CD4-positive, alpha-beta T cell treated with Interferon alpha-2 for 1 hour (primary cell): Measurements from ENCODE around the gene RMC1.
"Not testable (repeated sequence)": the region's sequence is repeated elsewhere in the genome, so short reads cannot be mapped to it uniquely, and the experiment has no call there.

Experiments used
- DNase-seq, 2 donors: peaks; one replicate each; pipeline ENCODE4 v3.0.0-alpha.2; 2020 to 2022

The RMC1 gene

DNA sequence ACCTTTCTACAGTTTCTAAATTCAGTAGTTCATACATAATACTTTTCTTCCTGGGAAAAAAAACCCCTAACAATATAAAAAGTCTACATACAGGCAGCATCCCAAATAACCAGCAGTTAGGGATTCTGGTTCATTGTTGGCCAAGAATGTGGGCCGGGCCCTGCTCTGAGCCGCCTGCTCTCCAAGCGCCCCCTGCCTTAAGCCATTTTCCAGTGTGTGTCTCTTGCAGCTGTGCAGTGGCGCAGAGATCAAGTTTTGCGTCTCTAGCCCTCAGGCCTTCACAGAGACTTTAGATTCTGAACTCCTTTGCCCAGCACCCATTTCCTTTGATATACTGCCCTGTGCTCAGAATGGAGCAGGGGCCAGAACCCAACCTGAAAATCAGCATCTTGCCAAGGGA, 32.9 kb downstream of the RMC1 start:
- DNase-seq: no peak

DNA sequence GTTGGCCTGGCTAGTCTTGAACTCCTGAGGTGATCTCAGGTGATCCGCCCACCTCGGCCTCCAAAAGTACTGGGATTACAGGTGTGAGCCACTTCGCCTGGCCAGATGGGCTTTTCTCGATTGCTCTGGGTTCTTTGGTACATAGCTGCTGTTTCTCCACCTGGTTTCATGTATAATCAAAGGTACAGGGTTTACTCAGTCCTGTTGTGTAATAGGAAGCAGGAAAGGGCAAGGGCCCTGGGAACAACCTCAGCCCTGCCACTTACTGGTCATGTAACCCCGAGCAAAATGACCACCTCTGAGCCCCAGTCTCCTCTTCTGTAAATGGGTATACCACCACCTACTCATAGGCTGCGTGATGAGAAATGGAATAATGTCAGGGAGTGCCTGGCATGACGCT, 34.0 kb downstream of the RMC1 start:
- DNase-seq: no peak

DNA sequence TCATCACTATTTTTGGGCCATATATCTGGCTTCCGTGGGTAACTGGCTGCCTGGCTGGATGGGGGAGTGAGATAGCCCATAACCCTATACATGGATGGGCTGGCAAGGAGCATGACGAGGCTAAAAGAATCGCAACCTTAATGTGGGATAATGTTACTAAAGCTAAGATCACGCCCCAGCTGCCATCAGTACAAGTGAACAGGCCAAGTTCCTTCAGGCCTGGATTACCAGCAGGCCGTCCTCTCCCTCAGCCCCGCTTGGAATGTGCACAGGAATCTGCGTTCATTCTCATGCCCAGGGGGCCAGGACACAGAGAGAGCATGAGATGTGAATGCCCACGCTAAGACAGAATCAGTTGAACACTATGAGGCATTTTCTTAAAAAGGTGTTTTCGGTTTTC, 34.7 kb downstream of the RMC1 start:
- DNase-seq: no peak

DNA sequence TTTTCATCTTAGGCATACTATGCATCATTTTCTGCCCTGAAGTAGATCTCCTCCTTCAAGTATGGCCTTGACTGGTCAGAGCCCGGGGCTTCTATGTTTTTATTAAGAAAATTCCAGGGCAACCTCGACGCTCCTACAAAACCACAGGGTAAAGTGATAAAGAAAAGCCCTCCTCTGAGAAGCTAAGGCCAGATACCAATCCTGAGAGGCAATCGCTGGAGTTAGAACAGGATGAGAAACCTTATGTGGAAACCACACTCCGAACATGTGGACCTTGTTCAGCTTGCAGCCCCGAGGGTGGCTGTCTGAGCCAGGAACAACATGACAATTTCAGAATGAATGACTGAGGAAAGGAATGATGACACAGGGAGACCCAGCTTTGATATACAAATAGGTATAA, 35.6 kb downstream of the RMC1 start:
- no peak for DNase-seq

DNA sequence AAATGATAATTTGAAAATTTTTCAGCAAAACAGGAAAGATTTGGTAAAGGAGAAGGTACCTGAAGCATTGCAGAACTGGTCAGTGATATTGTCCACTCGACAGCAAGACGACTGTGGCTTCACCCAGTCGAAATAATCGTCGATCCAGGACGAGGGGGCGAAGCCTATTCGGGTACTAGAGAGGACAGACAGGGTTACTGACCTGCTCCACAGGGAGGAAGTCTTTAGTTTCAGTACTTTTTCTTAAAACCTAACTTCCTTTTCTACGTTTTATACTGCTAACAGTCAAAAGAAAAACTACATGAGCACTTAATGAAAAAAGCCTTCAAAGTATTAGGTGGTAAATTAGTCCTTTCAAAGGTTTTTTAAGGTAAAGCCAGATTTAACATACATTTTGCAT, 36.0 kb downstream of the RMC1 start:
- no peak for DNase-seq

DNA sequence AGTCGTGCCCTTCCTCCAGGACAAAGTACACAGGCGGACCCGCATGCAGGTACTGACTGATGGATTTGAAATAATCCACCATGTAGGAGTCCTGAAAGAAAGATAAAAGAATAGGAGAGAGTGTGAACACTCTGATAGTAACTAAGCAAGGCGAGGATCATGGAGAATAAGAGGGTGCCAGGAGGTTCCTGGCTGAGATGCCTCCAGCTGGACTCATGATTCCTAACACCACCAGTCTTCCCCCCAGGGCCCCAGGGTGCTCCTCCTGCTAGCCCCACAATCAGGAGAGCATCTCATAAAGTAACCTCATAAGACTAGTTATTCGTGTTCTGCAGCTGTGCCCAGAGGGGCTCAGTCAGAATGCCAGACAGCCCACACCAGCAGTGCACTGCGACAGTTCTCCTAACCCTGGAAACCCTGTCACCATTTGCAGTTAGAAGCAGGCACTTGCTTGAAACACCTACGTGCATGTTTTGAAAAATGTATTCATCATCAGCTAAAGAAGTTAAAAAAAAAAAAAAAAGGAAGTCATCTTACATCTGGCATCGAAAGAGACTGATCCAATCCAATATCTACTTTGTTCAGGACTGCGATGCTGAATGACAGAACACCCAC, 36.7 kb downstream of the RMC1 start:
- DNase-seq: no peak

DNA sequence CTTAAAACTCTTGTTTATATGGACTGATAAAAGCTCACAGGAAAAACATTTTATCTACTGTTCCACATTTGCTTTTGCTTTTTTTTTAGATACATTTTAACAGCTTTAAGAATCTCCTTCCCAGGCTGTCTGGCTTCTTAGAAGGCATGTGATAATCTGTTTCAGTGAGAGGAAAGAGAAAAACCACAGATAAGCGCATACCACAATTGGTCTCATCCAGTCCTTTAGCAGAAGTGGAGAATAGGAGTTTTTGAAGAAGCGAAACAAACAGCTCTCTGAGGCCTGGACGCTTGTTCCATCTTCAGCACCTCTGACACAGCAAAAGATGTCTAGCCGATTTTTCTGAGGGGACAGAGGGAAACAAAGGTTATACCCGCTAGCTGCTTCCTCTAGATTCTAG, 37.6 kb downstream of the RMC1 start:
- DNase-seq: peak; percentile 63 to 76

DNA sequence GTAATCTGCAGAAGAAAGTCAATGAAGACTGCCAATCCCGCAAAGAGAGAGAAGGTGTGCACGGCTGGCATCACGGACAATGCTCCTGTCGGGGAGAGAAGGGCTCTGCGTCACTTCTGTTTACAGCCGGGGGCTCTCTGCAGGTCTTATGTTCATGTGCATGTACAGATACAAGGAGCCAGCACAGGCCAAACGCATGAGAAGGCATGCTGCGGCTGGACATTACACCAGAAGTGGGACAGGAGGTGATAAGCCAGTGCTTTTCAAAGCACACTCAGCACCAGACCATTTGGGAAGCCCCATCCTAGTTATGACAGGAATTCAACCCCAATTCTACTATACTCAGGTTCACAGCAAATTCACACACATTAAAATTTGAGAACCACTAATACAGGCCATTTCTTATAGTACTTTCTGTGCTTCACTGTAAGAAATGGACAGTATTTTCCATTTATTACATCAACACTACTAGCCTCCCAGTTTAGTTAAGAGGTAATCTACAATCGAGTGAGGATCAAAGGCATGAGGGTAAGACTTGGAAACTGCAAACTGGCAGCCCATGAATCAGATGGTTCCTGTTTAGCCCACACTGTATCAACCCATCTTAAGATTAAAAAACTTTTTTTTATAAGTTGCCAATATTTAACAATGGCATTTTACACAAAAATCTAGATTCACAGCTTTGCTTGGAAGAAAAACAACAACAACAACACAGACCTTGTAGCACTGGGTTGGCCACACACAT, 38.2 kb downstream of the RMC1 start:
- peak in 1 of 2 donors; percentile 19 for DNase-seq

DNA sequence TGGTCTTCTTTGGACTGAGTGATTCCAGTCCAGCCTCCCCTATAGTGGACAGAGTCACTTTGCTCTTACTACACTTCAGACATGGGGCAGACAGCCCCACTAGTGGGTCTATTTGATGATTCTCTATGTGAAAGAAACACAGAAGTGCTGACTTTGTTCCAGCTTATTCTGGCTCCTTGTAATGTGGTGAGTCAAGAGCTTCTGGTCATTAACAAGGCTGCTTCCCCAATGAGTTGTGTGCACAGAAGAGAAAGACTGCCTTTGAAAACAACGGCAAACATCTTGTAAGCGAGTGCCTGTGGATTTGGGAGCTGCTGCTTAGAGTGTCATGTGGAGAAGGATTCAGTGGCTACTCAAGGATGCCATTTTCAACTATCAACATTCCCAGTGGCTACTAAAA, 39.1 kb downstream of the RMC1 start:
- no peak for DNase-seq

DNA sequence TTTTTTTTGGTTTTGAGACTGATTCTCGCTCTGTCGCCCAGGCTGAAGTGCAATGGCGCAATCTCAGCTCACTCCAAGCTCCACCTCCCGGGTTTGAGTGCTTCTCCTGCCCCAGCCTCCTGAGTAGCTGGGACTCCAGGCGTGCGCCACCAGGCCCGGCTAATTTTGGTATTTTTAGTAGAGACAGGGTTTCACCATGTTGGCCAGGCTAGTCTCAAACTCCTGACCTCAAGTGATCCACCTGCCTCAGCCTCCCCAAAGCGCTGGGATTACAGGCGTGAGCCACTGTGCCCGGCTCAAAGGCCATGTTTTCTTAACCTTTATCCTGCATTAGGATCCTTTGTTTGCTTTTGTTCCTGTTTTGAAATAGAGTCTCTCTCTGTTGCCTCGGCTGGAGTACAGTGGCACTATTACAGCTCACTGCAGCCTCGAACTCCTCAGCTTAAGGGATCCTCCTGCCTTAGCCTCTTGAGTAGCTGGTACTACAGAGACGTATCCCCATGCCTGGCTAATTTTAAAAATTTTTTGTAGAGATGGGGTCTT, 42.0 kb downstream of the RMC1 start:
- no peak for DNase-seq

DNA sequence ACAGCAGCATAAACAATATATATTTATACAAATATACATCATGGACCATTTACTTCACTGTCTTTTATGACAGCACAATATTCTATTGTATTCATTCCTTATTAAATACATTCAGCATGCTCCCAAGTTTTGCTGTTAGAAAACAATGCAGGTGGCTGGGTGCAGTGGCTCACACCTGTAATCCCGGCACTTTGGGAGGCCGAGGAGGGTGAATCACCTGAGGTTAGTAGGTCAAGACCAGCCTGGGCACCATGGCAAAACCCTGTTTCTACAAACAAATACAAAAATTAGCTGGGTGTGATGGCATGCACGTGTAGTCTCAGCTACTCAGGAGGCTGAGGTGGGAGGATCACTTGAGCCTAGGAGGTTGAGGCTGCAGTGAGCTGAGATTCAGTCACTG, 44.0 kb downstream of the RMC1 start:
- no peak for DNase-seq

DNA sequence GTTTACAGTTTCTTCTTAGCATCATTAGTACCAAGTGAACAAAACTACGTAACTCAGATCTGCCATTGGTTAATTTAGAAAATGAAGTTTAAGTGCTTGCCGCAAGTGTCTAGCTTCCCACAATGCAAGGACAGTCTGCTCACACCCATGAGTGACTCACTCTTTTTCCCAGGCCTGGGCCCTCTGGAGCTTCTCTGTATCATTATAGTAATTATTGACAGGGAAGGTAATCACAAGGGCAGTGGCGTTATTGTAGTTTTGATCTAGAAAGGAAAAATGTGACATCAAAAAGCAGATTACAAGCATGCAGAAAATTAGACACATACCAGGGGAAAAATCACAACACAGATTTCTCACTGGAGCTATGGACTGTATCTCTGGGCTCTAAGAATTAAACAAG, 44.5 kb downstream of the RMC1 start:
- DNase-seq: no peak

DNA sequence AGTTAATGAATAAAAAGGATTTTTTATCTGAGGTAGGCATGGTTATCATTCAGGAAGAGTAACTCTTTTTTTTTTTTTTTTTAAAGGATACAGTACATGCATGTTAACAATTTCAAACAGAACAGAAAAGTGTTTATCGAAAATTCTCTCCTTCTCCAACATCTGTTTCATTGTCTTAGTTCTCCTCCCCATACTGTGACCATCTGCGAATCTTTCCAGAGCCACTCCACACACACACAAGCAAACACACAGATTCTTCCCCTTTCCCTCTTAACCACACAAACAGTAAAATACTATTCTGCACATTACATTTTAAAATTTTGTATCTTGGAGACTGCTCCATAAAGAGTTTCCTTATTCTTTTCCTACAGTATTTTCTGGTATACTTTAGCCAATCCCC, 45.0 kb downstream of the RMC1 start:
- DNase-seq: no peak

DNA sequence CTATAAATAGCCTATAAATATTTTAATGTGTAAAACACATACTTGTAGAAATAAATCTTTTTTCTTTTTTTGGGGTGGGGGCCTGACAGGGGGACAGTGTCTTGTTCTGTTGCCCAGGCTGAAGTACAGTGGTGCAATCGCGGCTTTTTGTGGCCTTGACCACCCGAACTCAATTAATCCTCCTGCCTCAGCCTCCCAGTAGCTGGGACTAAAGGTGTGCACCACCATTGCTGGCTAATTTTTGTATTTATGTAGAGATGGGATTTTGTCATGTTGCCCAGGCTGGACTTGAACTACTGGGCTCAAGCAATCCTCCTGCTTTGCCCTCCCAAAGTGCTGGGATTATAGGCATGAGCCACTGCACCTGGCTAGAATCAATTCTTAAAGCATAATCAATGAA, 45.4 kb downstream of the RMC1 start:
- DNase-seq: no peak

DNA sequence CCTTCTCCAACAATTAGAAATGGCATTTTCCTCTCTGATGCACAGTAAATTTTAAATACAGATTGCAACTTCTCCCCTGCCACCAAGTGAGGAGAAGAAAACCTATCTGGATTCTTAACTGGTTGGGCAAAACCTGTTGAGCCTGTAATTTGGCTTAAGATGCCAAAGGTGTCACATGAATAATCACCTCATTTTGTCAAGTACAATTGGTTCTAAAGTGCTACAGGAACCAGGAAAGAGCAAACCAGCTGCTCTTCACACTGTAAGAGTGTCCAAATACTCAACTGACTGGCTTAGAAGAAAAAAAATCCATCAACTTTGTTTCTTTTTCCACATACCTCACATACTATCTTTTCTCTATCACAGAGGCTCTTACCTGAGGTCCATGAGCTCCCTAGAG, 47.6 kb downstream of the RMC1 start:
- no peak for DNase-seq

DNA sequence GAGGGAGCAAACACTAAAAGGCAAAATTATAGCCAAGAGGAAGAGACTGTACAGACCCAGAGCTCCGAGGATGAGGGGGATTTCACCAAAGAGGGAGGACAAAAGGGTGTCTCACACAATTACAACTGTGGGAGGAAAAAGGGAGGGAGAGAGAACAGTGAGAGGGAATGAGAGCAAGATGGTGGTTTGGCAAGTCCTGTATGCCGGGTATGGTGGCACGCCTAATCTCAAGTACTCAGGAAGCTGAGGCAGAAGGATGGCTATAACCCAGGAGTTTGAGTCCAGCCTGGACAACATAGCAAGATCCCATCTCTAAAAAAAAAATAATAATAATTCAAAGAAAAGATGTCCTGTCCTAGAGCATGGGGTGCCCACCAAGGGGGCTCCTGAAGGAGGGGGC, 48.7 kb downstream of the RMC1 start:
- no peak for DNase-seq

DNA sequence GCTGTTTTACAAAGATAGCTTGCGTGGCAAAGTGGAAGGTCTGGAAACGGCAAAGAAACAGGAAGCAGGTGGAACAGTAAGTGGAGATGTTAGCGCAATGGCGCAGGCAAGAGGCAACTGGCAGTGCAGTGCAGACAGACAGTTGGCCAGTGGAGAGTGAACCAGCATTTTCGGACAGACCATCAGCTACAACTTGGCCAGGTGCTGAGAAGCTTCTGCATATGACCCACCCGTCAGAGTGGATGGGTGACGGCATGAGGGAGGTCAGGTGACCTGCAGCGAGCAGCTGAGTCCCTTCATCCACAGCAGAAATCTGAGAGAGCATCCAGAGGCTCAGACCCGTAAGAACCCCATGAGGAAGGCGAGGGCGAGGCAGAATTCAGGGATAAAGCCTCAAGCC, 49.2 kb downstream of the RMC1 start:
- DNase-seq: no peak

DNA sequence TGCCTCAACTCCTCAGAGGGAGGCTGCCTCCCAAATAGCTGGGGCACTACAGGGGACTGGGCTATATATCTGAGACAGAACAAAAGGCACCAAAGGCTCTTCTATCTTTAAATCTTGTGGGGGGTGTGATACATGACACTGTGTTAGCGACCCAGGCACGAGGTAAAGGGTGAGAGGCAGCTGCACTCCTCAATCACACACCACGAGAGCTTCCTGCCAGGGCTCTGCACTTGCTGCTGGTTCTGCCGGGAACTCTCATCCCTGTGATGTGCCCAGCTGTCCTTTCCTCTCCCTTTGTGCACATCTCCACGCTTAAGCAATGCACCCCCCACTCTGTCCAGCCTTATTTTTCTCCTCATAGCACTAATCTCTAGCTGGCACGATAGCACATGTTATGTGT, 50.6 kb downstream of the RMC1 start:
- no peak for DNase-seq

DNA sequence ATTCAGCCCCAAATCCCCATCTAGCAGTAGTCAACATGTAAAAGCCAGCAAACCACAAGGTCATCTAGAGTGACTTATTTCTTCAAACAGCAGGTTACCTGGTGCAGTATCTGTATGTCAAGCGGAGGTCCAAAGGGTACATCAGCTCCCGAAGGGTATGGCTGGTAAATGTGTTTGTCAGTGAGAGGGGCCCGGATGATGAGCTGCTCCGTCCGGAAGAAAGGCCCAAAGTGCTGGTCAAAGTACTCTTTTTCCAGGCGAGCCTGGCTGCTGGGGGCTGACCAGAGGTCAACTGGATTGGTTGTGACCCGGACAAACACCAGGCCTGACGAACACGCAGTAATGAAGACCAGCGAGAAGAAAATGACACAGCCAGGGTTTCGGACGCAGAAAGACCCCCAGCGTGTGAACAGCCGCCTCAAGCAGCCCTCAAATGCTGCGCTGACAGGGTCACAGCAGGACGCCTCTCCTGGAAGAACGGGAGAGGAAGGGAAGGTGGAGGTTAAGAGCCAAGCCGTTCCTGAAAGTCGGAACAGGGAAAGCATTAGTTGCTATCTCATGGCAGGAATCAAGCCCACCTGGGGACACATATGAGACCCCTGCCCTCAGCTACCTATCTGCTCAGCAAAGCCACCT, 53.0 kb downstream of the RMC1 start:
- DNase-seq: no peak

DNA sequence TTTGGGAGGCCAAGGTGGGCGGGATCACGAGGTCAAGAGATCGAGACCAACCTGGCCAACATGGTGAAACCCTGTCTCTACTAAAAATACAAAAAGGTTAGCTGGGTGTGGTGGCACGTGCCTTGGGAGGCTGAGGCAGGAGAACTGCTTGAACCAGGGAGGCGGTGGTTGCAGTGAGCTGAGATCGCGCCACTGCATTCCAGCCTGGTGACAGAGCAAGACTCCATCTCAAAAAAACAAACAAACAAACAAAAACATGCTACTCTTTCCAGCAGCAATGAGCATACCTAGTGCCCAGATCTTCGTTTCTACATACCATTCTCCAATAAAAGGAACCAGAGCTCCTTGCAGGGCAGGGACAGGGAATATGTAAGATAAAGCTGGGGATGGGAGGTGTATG, 54.2 kb downstream of the RMC1 start:
- DNase-seq: not testable (repeated sequence)

DNA sequence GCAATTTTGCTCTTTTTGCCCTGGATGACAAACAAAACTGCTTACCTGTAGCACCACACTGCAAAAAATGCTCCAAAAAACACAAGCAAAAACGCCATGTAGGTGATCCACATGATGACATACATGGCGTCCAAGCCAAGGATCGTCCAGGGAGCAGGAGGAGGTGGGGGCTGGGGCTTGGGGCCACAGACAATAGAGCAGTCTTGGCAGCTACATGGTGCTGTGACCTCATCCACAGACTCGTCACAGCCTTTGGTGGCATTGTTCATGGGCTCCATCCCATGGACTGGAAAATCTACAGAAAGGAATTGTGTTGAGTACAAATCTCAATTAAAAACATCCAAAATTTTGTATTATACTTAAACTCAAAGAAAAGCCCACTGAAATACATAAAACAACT, 56.9 kb downstream of the RMC1 start:
- DNase-seq: no peak

DNA sequence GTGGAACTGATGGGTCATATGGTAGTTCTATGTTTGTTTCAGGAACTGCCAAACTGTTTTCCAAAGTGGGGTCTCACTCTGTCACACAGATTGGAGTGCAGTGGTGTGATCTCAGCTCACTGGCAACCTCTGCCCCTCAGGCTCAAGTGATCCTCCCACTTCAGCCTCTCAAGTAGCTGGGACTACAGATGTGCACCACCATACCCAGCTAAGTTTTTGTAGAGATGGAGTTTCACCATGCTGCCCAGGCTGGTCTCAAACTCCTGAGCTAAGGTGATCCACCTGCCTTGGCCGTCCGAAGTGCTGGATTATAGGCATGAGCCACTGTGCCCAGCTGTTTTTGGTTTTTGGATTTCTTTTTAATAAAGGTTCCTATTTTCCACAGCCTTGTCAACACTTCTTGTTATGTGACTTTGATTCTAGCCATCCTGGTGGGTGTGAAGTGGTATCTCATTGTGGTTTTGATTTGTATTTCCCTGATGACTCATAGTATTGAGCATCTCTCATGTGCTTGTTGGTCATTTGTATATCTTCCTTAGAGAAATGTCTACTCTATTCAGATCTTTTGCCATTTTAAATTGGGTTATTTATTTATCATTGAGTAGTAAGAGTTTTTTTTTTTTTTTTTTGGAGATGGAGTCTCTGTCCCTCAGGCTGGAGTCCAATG, 60.2 kb downstream of the RMC1 start:
- DNase-seq: peak in 1 of 2 donors; percentile 46

DNA sequence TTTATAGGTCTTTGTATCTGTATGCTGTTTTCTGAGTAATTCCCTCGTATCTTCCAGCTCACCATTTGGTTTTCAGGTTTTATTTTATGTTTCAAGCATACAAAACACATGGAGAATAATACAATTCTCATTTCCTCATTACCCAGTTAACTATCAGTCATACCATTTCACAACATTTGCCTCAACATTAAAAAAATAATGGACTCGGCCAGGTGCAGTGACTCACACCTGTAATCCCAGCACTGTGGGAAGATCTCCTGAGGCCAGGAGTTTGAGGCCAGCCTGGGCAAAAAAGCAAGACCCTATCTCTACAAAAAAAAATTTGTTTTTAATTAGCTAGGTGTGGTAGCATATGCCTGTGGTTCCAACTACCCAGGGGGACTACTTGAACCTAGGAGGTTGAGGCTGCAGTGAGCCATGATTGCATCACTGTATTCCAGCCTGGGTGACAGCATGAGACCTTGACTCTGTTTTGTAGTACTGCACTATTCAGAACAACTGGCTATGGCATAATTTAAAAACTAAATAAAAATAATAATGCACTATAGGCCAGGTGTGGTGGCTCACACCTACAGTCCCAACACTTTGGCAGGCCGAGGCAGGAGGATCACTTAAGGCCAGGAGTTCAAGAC, 62.7 kb downstream of the RMC1 start:
- DNase-seq: no peak
